Gastroesophageal sphincter (tissue), 4 donors: Measurements from ENCODE around the gene RNF113B. TPM values are rescaled to one million over a fixed set of nuclear protein-coding genes. Genes with fewer than 3 reads are reported as not detected.

ENCODE experiments used
- ATAC-seq: fragments of 150-250 bp; one replicate; pipeline ENCODE4 v1.9.1; 2016; ENCODE audit warnings: mild to moderate bottlenecking, moderate library complexity
- H3K27ac ChIP-seq, 4 donors: fragments of 200-600 bp; sonication (generic) in 3 of 4; 1 replicate in 3 of 4; 2 replicates in 1 of 4; pipeline ENCODE4 v1.5.1; 2016 to 2019
- H3K27me3 ChIP-seq: fragments of 200-600 bp; sonication (generic); one replicate; pipeline ENCODE4 v1.5.1; 2019
- H3K36me3 ChIP-seq, 2 donors: fragments of 200-600 bp; sonication (generic); one replicate each; pipeline ENCODE4 v1.5.1; 2019; ENCODE audit warnings: control low read depth in 1 of 2
- H3K4me1 ChIP-seq, 3 donors: fragments of 200-600 bp; sonication (generic); 1 replicate in 2 of 3; 2 replicates in 1 of 3; pipeline ENCODE4 v1.5.1; 2016 to 2019; ENCODE audit warnings: control low read depth in 2 of 3
- H3K4me3 ChIP-seq, 2 donors: fragments of 200-600 bp; sonication (generic); one replicate each; pipeline ENCODE4 v1.5.1; 2019; ENCODE audit warnings: mild to moderate bottlenecking in 1 of 2, moderate library complexity in 1 of 2
- H3K9me3 ChIP-seq, 3 donors: fragments of 200-600 bp; sonication (generic); one replicate each; pipeline ENCODE4 v1.5.1; 2017 to 2019; ENCODE audit warnings: control low read depth in 2 of 3
- EP300 ChIP-seq: sonication (generic); formaldehyde crosslinking; IDR thresholded peaks from one replicate; pipeline ENCODE4 v1.6.1; 2017; ENCODE audit warnings: antibody characterized with exemption, mild to moderate bottlenecking
- POLR2A ChIP-seq, 2 donors: fragments of 450-650 bp; IDR thresholded peaks; one replicate each; pipeline ENCODE4 v1.6.1; 2017; ENCODE audit warnings: antibody characterized with exemption in 2 of 2, mild to moderate bottlenecking in 2 of 2, moderate library complexity in 1 of 2
- POLR2AphosphoS5 ChIP-seq: sonication (generic); formaldehyde crosslinking; IDR thresholded peaks from one replicate; pipeline ENCODE4 v1.6.1; 2017; ENCODE audit warnings: antibody characterized with exemption
- WGBS, 2 donors: methylation state at CpG; one replicate each; pipeline ENCODE4 v1.1.5; 2018; ENCODE audit warnings: low coverage in 1 of 2; 5-methylcytosine and 5-hydroxymethylcytosine counted together
- small RNA-seq, 4 donors: library from RNA; depleted of rRNA; stranded (forward); fragments of <200 nt; gene quantifications; one replicate each; pipeline ENCODE3, GENCODE V24; 2016
- total RNA-seq, 4 donors: library from RNA; depleted of rRNA; stranded (reverse); fragments of >200 nt; gene quantifications; one replicate each; pipeline ENCODE4 v1.1.0, GENCODE V29; 2016
- TF ChIP-seq, protein P1 (sequence below), 4 experiments: fragments of 200-600 bp in 2 of 4; fragments of 450-650 bp in 2 of 4; sonication (generic) in 1 of 4; IDR thresholded peaks; one replicate each; pipeline ENCODE4 v1.5.1; 2017 to 2019; ENCODE audit warnings: antibody characterized with exemption in 4 of 4, mild to moderate bottlenecking in 2 of 4, moderate library complexity in 2 of 4

Gene RNF113B
- total RNA-seq, 4 donors from 2014 or later: not detected

GRCh38 chr13:98133946-98134345, 43.1 kb downstream of the RNF113B start:
- no peak for TF ChIP-seq EP300
- TF ChIP-seq POLR2A (IDR thresholded peaks at IDR 0.05): no peak
- TF ChIP-seq, protein P1, sequence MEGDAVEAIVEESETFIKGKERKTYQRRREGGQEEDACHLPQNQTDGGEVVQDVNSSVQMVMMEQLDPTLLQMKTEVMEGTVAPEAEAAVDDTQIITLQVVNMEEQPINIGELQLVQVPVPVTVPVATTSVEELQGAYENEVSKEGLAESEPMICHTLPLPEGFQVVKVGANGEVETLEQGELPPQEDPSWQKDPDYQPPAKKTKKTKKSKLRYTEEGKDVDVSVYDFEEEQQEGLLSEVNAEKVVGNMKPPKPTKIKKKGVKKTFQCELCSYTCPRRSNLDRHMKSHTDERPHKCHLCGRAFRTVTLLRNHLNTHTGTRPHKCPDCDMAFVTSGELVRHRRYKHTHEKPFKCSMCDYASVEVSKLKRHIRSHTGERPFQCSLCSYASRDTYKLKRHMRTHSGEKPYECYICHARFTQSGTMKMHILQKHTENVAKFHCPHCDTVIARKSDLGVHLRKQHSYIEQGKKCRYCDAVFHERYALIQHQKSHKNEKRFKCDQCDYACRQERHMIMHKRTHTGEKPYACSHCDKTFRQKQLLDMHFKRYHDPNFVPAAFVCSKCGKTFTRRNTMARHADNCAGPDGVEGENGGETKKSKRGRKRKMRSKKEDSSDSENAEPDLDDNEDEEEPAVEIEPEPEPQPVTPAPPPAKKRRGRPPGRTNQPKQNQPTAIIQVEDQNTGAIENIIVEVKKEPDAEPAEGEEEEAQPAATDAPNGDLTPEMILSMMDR (IDR thresholded peaks at IDR 0.05): no peak
- no peak for TF ChIP-seq POLR2AphosphoS5
- no peaks in the 10 kb centered on the region for H3K4me1 ChIP-seq
- WGBS, 2 donors: 43 to 75% methylated on average over 1 of the region's 3 CpGs
- no peaks in the 10 kb centered on the region for H3K9me3 ChIP-seq
- H3K36me3 ChIP-seq: no peaks in the 10 kb centered on the region
- no peak for ATAC-seq
- no peaks in the 10 kb centered on the region for H3K27me3 ChIP-seq
- H3K4me3 ChIP-seq: no peak overlapping the region
- no peak overlapping the region for H3K27ac ChIP-seq

- H3K4me1 ChIP-seq: no peaks in the 10 kb centered on the region
- TF ChIP-seq POLR2AphosphoS5 (no peak), EP300 (no peak), POLR2A (IDR thresholded peaks at IDR 0.05) (no peak)
- TF ChIP-seq, protein P1 (IDR thresholded peaks at IDR 0.05): no peak
- no peak for ATAC-seq
- no peaks in the 10 kb centered on the region for H3K36me3 ChIP-seq
- WGBS, 2 donors: 88 to 96% methylated on average over 3 to 5 of the region's 5 CpGs
- H3K9me3 ChIP-seq: no peaks in the 10 kb centered on the region
- H3K27ac ChIP-seq: no peak overlapping the region
- no peak overlapping the region for H3K4me3 ChIP-seq
- no peaks in the 10 kb centered on the region for H3K27me3 ChIP-seq
These were observed 47.9 kb downstream of the RNF113B start for GRCh38 chr13:98129059-98129746.

Small RNA genes within 50 kb of the gene (small RNA-seq; reads per million reads assigned to genes)
- 0 reads per million in 4 donors for gene MIR3170

Other genes with a start within 250 kb of the RNF113B start
- 100 to 1,000 TPM; 133 to 155 (median 142) TPM for gene IPO5, start 223.6 kb downstream of the RNF113B start, total RNA-seq
- 10 to 100 TPM; 28.3 to 69.2 (median 36.4) TPM for gene FARP1, start 34.2 kb downstream of the RNF113B start, total RNA-seq